HG02970 (cell line): ENCODE data around the gene SPTB.

Experiments
- ATAC-seq: cut with Tn5 transposase; IDR thresholded peaks from one replicate; pipeline ENCODE4 v1.9.1; 2021; ENCODE audit warnings: mild to moderate bottlenecking, moderate library complexity, moderate number of reproducible peaks; ENCODE audit not compliant: unreplicated experiment, low FRiP score

Gene SPTB

DNA sequence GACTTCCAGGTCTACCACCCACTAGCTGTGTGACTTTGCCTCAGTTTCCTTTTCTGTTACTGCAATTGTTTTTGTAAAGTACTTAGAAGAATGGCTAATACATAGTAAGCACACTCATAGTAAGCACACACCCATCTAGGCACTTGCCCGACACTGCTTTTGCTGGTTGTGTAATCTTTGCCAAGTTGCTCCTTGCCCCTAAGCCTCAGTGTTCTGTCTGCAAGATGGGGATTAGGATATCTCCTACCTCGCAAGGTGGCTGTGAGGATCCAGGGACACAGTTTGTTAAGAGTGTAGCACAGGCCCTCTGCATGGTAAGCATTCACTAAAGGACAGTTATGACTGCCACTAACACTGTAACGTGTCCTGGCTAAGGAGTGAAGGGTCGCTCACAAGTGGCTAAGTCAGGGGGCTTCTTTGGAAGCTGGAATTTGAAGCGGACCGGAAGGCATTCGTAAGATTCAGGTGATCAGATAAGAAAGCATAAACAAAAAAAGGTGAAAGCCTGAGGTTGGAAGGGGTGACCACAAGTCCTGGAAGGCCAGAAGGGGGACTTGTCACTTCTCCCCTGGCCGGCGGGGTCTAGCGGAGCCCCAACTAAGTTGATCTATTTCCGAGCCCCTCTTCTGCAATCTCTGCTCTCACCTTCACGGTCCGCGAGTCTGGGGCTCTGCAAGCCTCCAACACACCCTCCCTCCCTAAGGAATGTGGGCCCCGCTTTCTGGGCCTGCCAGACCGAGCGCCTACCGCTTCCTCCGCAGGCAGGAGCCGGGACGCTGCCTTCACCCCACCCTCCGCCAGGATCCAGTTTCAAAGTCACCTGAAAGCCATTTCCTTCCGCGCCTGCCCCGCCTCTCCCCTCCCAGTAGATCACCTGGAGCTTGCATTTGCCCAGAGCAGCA lies 177.0 kb downstream of the SPTB start:
- ATAC-seq: no peak

DNA sequence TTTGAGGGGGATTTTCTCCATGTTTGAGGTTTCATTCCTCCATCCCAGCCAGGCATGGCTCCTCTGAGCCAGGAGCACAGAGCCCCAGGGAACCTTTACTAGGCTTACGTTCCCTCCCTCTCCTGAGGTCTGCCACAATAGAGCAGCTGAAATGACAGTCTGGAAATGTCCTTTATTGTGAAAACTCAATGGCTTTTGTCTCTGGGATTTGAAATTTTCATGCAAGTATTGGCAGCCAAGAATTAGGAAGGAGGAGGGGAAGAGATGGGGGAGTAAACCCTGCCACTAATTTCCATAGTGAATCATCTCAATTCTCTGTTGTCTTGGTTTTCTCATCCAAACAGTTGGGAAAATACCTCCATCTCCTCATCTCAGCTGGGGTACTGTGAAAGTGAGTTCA lies 178.0 kb downstream of the SPTB start:
- no peak for ATAC-seq

- ATAC-seq: no peak
These were observed 178.8 kb downstream of the SPTB start for GRCh38 chr14:64700894-64701293.

- no peak for ATAC-seq
These were observed 179.4 kb downstream of the SPTB start for GRCh38 chr14:64700290-64700689.

GRCh38 chr14:64698903-64699302 lies 180.8 kb downstream of the SPTB start:
- no peak for ATAC-seq

DNA sequence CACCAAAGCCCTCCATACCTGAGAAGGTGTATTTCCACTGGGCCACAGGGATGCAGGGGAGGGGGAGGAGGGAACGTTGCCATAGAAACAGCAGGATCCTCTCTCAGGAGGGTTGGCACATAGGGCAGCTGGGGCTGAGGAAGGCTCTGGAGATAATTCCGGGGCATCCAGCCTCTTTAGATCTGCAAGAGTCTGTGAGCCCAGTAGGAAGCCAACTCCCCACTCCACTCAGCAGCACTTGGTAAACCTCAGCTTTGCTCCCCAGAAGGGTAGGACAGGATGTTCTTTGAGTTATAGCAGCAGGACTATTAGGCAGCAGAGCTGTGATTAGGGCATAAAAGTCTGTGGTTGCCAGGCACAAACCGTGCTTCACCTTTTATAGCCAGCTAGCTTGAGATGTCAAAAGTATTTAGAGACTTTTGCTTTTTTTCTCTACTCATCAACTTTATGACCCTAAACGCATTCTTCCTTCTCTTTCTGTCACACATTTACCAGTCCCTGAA lies 183.3 kb downstream of the SPTB start:
- ATAC-seq: no peak
